LNCAP (cell line): ENCODE measurements around the gene MLLT3.

Experiments
- CTCF ChIP-seq: fragments of 450-650 bp; IDR thresholded peaks from 2 replicates; pipeline ENCODE4 v1.5.1; 2017; ENCODE audit warnings: mild to moderate bottlenecking

The MLLT3 gene

DNA sequence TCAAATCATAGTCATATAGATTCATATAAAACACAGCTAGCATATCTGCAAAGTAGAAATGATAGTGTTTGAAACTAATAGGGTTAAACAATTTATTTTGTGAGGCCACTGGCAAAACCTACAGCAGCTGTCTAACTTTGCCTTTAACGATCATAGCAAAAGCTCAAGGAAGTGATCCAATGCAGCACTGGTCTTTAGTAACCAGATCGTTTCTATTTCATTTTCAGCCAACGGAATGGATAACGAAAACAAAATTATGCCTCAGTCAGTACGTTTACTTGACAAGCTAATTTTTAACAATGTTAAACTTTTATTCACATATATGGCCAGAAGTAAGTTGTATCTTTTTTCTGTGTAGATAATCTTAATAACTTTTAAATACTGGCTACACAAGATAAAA lies 17.7 kb downstream of the MLLT3 start:
- no peak for TF ChIP-seq CTCF

DNA sequence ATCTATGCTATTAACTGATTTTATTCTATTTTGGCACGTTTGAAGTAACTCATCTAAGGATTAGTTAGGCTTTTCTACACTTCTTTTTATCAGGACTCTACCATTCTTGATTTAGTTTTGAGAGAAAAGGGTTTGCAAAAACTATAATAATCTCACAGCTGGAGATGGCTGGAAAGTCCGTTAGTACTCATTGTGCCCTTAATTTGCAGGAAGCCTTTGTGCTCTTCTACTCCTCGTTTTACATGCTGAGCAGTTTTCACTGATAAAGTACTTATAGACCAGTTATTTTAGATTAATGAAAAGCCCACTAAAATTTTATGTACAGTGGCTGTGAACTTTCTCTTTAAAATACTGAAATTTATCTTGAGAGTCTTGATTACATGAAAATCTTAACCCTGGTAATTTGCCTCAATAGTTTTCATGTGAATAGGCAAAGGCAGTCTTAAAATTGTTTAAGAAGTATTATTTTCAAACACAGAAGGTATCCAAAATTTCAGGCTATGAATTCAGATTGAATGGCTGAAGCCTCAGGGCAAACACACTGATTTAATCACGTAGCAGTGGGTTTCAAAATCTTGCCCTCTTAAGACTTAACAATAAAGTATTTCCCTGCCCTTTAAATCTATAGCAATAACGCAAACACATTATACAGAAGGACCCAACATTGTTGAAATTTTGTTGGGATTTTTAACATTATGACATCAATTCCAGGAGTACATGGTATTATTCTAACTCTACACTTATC lies 18.6 kb downstream of the MLLT3 start:
- no peak for TF ChIP-seq CTCF

DNA sequence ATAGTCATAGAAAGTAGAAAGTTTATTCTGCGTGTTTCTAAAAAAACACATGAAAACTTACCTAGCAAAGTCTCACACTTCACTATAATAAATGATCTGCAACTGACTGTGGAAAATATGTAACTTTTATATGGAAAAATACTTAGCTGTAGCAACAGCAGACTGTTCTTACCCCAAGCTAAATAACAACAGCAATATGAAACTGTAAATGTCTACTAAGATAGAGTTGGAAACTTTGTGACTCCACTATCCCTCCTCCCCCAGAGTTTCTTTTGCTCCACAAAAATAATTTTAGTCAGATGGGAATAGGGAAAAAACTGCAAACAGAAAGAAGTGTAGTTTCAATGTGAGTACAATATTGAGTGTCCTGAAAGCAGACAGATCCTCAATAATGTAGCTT lies 21.0 kb downstream of the MLLT3 start:
- no peak for TF ChIP-seq CTCF

GRCh38 chr9:20599195-20599594 lies 23.1 kb downstream of the MLLT3 start:
- no peak for TF ChIP-seq CTCF

DNA sequence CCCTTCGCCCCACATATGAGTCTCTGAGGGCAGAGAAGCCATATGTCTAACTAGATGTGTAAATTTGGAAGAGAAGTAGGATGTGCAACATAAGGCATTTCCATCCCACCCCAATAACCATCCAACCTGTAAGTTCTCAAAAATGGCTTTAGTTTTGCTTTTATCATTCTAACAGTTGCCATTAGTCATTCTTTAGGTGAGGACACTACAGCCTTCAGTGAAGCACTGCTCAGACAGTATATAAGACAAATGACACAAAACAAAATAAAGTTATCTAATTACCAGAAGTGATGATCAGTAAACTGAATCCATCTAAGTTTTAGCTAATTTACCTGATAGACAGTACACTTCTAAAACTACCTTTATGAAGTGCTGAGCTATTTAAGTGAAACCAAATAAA lies 23.9 kb downstream of the MLLT3 start:
- no peak for TF ChIP-seq CTCF

DNA sequence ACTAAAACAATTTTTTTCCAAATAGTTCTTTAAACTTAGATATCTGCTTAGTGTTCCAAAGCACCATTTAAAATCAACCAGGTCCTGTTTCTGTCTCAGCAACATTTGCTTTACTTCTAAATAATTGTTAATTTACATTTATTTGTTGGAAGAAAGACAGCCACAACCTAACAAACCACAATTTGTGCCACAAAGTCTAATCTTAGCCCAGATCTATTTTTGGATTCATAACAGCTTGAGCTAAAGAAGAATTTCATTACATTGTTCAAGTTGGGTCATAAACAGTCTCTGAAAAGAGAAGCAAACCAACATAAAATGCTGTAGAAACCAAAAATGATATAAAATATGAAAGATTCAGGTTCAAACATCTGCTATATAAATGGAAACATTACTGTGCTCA lies 24.4 kb downstream of the MLLT3 start:
- TF ChIP-seq CTCF: no peak

DNA sequence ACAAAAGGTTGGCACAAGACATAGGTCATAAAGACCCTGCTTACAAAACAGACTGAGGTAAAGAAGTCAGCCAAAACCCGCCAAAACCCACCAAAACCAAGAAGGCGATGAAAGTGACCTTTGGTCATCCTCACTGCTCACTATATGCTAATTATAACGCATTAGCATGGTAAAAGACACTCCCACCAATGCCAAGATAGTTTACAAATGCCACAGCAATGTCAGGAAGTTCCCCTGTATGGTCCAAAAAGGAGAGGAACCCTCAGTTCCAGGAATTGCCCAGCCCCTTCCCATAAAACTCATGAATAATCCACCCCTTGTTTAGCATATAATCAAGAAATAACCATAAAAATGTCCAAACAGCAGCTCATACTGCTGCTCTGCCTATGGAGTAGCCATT lies 27.7 kb downstream of the MLLT3 start:
- TF ChIP-seq CTCF: no peak

DNA sequence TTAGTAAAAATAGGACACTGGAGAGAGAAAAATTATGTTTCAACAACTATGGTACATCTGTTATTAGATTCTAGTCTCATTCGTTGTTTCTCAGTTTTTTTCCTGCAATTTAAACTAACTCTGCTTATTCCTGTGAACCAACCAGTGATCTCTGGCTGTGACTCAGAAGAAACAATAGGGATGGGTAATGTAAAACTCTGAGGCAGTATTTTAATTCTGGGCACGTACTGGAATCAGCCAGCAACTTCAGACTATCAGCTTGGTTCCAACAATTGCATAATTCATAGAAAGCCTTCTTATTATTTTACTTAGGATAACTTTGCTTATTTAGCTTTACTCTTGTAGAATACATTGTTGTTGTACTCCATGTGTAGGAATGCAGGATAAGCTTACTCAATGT lies 28.8 kb downstream of the MLLT3 start:
- no peak for TF ChIP-seq CTCF
